Caco-2 (cell line): Measurements from ENCODE around the gene CDK10. TPM values are rescaled to one million over a fixed set of nuclear protein-coding genes. Genes with fewer than 3 reads are reported as not detected.
"Not testable (repeated sequence)": the region's sequence is repeated elsewhere in the genome, so short reads cannot be mapped to it uniquely, and the experiment has no call there.

Experiments
- BruUV-seq: library from RNA; stranded (reverse); fragments of 400-500 nt; replicated peaks from 2 replicates; lab custom pipeline; 2021; lab: Mats Ljungman, UMichigan
- CTCF ChIA-PET: fragments of 300-600 bp; sonication (Branson Sonifier 250); formaldehyde crosslinking; loops from one replicate; lab custom pipeline; 2022; ENCODE audit warnings: antibody characterized with exemption; lab: Charles Lee
- POLR2A ChIA-PET: fragments of 300-600 bp; sonication (Branson Sonifier 250); formaldehyde crosslinking; loops from one replicate; lab custom pipeline; 2022; ENCODE audit warnings: antibody characterized with exemption; lab: Charles Lee
- DNase-seq, 2 experiments: peaks; one replicate each; pipeline versions ENCODE4 v3.0.0 to v3.0.0-alpha.2; 2020 to 2022
- H3K27me3 ChIP-seq: replicated peaks from 2 replicates; pipeline ENCODE4 v1.6.0; 2011; ENCODE audit warnings: low read length; ENCODE audit not compliant: control insufficient read depth, insufficient read depth
- H3K36me3 ChIP-seq: 2 replicates; pipeline ENCODE4 v1.5.1; 2011; ENCODE audit warnings: low read length; ENCODE audit not compliant: control insufficient read depth, insufficient read depth
- H3K4me1 ChIP-seq: fragments of 250-450 bp; sonication (Bioruptor Pico); 2 replicates; pipeline ENCODE4 v1.5.1; 2020; ENCODE audit warnings: mild to moderate bottlenecking
- H3K4me3 ChIP-seq: 2 replicates; pipeline ENCODE4 v1.5.1; 2011; ENCODE audit warnings: low read depth, mild to moderate bottlenecking, control low read depth, low read length
- H3K9me3 ChIP-seq: fragments of 250-450 bp; sonication (Bioruptor Pico); 2 replicates; pipeline ENCODE4 v1.5.1; 2020; ENCODE audit warnings: mild to moderate bottlenecking, moderate library complexity
- H3K27ac Mint-ChIP-seq: one replicate; pipeline ENCODE4 v1.8.0; 2022; ENCODE audit warnings: mixed read lengths; ENCODE audit not compliant: unreplicated experiment
- H3K27me3 Mint-ChIP-seq: one replicate; pipeline ENCODE4 v1.8.0; 2022; ENCODE audit warnings: mixed read lengths; ENCODE audit not compliant: insufficient read depth, unreplicated experiment
- H3K36me3 Mint-ChIP-seq: one replicate; pipeline ENCODE4 v1.8.0; 2022; ENCODE audit warnings: mild to moderate bottlenecking, mixed read lengths; ENCODE audit not compliant: insufficient read depth, unreplicated experiment
- H3K4me1 Mint-ChIP-seq: one replicate; pipeline ENCODE4 v1.8.0; 2022; ENCODE audit warnings: low read depth, mixed read lengths; ENCODE audit not compliant: unreplicated experiment
- H3K4me3 Mint-ChIP-seq: one replicate; pipeline ENCODE4 v1.8.0; 2022; ENCODE audit warnings: mild to moderate bottlenecking, moderate library complexity, mixed read lengths; ENCODE audit not compliant: unreplicated experiment
- H3K9me3 Mint-ChIP-seq: one replicate; pipeline ENCODE4 v1.8.0; 2022; ENCODE audit warnings: mixed read lengths; ENCODE audit not compliant: unreplicated experiment
- intact Hi-C: fragments of 100-400 bp; cut with micrococcal nuclease; formaldehyde crosslinking; loops from one replicate; pipeline ENCODE4 v1.10.0; 2022; ENCODE audit not compliant: unreplicated experiment
- total RNA-seq: library from RNA; stranded (reverse); gene quantifications from 2 replicates; pipeline ENCODE4 v1.2.3, GENCODE V29; 2022
- TF ChIP-seq, protein P1 (sequence below), 2 experiments: fragments of 200-600 bp in 1 of 2; IDR thresholded peaks; 1 replicate in 1 of 2; 2 replicates in 1 of 2; pipeline versions ENCODE4 v1.5.1 to v1.8.0; 2011 to 2022; ENCODE audit warnings: antibody characterized with exemption in 1 of 2, control low read depth in 1 of 2, inconsistent platforms in 1 of 2, low read depth in 1 of 2, low read length in 1 of 2, mild to moderate bottlenecking in 1 of 2, moderate library complexity in 1 of 2; ENCODE audit not compliant: insufficient read depth in 1 of 2, severe bottlenecking in 1 of 2, unreplicated experiment in 1 of 2

Gene CDK10
- total RNA-seq, 1 experiment from 2014 or later, result 135 TPM

DNA sequence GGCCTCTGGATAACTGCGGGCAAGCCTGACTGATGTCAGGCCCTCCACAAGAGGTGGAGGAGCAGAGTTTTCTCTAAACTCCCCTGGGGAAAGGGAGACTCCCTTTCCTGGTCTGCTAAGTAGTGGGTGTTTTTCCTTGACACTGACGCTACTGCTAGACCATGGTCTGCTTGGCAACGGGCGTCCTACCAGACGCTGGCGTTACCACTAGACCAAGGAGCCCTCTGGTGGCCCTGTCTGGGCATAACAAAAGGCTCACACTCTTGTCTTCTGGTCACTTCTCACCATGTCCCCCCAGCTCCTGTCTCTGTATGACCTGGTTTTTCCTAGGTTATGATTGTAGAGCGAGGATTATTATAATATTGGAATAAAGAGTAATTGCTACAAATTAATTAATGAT, 19.5 kb upstream of the CDK10 start:
- POLR2A ChIA-PET, BruUV-seq, H3K4me1 ChIP-seq, CTCF ChIA-PET, H3K27ac Mint-ChIP-seq, H3K4me3 Mint-ChIP-seq, H3K4me3 ChIP-seq, H3K4me1 Mint-ChIP-seq, intact Hi-C loops, H3K27me3 Mint-ChIP-seq, H3K36me3 ChIP-seq, H3K27me3 ChIP-seq: not testable (repeated sequence)
- Mint-ChIP-seq H3K36me3 (peaks cover 39% of the 10 kb centered on the region), H3K9me3 (peaks cover 16% of the 10 kb centered on the region)
- TF ChIP-seq, protein P1, sequence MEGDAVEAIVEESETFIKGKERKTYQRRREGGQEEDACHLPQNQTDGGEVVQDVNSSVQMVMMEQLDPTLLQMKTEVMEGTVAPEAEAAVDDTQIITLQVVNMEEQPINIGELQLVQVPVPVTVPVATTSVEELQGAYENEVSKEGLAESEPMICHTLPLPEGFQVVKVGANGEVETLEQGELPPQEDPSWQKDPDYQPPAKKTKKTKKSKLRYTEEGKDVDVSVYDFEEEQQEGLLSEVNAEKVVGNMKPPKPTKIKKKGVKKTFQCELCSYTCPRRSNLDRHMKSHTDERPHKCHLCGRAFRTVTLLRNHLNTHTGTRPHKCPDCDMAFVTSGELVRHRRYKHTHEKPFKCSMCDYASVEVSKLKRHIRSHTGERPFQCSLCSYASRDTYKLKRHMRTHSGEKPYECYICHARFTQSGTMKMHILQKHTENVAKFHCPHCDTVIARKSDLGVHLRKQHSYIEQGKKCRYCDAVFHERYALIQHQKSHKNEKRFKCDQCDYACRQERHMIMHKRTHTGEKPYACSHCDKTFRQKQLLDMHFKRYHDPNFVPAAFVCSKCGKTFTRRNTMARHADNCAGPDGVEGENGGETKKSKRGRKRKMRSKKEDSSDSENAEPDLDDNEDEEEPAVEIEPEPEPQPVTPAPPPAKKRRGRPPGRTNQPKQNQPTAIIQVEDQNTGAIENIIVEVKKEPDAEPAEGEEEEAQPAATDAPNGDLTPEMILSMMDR (IDR thresholded peaks at IDR 0.05; ENCODE audit: insufficient read depth in 1 of 2, low read depth in 1 of 2, low read length in 1 of 2, severe bottlenecking in 1 of 2, unreplicated experiment in 1 of 2), result peak; percentile 11 to 35
- H3K9me3 ChIP-seq, result peaks cover 12% of the 10 kb centered on the region
- DNase-seq, result peak in 1 of 2 experiments; percentile 54

DNA sequence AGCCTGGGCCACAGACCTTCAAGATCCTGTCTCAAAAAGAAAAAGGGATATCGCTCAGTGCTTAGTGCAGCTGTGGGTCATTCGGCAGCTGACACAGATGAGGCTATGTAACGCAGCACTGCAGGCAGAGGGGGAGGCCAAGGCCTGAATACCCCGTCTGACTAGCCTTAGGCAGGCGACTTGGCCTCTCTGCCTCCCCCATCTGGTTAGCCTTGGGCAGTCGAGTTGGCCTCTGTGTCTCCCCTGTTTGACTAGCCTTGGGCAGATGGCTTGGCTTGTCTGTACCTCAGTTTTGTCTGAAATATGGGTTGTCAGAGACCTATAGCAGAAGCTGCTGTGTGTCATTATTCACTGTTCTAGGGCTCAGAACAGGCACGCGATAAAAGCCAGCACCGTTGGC, 18.9 kb upstream of the CDK10 start:
- Histone ChIP-seq H3K36me3 (no peaks in the 10 kb centered on the region; the same call in 1 of the 2 replicates), H3K4me3 (no peak overlapping the region), H3K4me1 (no peaks in the 10 kb centered on the region), H3K9me3 (peaks cover 12% of the 10 kb centered on the region), H3K27me3 (no peaks in the 10 kb centered on the region)
- H3K4me1 Mint-ChIP-seq, result no peaks in the 10 kb centered on the region
- CTCF ChIA-PET, result no interaction called here
- H3K4me3 Mint-ChIP-seq, result no peak overlapping the region
- DNase-seq, result no peak
- POLR2A ChIA-PET, result no interaction called here
- no peak overlapping the region for H3K27ac Mint-ChIP-seq
- intact Hi-C loops, result no loop called here
- peaks cover 16% of the 10 kb centered on the region for H3K9me3 Mint-ChIP-seq
- TF ChIP-seq, protein P1 (IDR thresholded peaks at IDR 0.05; ENCODE audit: insufficient read depth in 1 of 2, low read depth in 1 of 2, low read length in 1 of 2, severe bottlenecking in 1 of 2, unreplicated experiment in 1 of 2), result no peak
- H3K27me3 Mint-ChIP-seq, result no peaks in the 10 kb centered on the region
- H3K36me3 Mint-ChIP-seq, result peaks cover 33% of the 10 kb centered on the region
- no TSS peak for BruUV-seq

DNA sequence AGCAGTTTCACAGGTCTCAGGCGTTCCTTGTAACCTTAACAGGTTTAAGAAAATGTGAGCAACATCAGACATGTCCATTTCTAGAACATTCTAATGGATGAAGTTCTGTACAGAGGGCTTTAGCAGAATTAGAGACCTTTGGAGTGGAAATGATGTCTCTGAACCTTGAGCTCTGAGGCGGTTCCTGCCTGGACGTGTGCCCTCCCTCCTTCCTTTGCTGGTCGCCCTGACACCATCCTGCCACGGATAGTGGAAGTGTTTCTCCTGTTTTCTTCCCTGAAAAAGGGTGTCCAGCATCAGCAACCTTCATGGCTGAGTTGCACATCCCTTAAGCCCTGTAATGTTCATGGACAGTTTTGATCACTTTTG, 17.7 kb upstream of the CDK10 start:
- TF ChIP-seq, protein P1 (IDR thresholded peaks at IDR 0.05; ENCODE audit: insufficient read depth in 1 of 2, low read depth in 1 of 2, low read length in 1 of 2, severe bottlenecking in 1 of 2, unreplicated experiment in 1 of 2), result no peak
- no peak overlapping the region for H3K27ac Mint-ChIP-seq
- no peak overlapping the region for H3K4me3 Mint-ChIP-seq
- H3K27me3 ChIP-seq, result no peaks in the 10 kb centered on the region
- intact Hi-C loops, result no loop called here
- H3K27me3 Mint-ChIP-seq, result no peaks in the 10 kb centered on the region
- peaks cover 21% of the 10 kb centered on the region for H3K36me3 Mint-ChIP-seq
- H3K9me3 Mint-ChIP-seq, result peaks cover 16% of the 10 kb centered on the region
- H3K4me3 ChIP-seq, result no peak overlapping the region
- ChIA-PET CTCF (no interaction called here), POLR2A (no interaction called here)
- DNase-seq, result no peak
- BruUV-seq, result no TSS peak
- H3K4me1 Mint-ChIP-seq, result no peaks in the 10 kb centered on the region
- H3K4me1 ChIP-seq, result no peaks in the 10 kb centered on the region
- H3K9me3 ChIP-seq, result peaks cover 12% of the 10 kb centered on the region
- no peaks in the 10 kb centered on the region for H3K36me3 ChIP-seq
